Left ventricle myocardium superior (tissue), 1 donor: ENCODE results near the gene P3R3URF. TPM values are rescaled to one million over a fixed set of nuclear protein-coding genes. Genes with fewer than 3 reads are reported as not detected.

ENCODE experiments used
- ATAC-seq: fragments of 200-7000 bp; cut with Tn5 transposase; one replicate; pipeline ENCODE4 v1.9.1; 2020; ENCODE audit warnings: mild to moderate bottlenecking, moderate library complexity
- DNase-seq: peaks from one replicate; pipeline ENCODE4 v3.0.0-alpha.2; 2020
- intact Hi-C: fragments of 100-400 bp; cut with micrococcal nuclease; formaldehyde crosslinking; loops from one replicate; pipeline ENCODE4 v1.11.0; 2022
- total RNA-seq: library from RNA; stranded (reverse); fragmentation: NEBNext Ultra II Directional; extraction: Animal tissue kit (Norgen Biotek cat#: 25700); gene quantifications from one replicate; pipeline ENCODE4 v1.2.1, GENCODE V29; 2021
- donor health status: DM: no; HTN: yes; CAD: no; lungs with severe emphysema.

P3R3URF gene
- total RNA-seq, 1 donor from 2014 or later = not detected

DNA sequence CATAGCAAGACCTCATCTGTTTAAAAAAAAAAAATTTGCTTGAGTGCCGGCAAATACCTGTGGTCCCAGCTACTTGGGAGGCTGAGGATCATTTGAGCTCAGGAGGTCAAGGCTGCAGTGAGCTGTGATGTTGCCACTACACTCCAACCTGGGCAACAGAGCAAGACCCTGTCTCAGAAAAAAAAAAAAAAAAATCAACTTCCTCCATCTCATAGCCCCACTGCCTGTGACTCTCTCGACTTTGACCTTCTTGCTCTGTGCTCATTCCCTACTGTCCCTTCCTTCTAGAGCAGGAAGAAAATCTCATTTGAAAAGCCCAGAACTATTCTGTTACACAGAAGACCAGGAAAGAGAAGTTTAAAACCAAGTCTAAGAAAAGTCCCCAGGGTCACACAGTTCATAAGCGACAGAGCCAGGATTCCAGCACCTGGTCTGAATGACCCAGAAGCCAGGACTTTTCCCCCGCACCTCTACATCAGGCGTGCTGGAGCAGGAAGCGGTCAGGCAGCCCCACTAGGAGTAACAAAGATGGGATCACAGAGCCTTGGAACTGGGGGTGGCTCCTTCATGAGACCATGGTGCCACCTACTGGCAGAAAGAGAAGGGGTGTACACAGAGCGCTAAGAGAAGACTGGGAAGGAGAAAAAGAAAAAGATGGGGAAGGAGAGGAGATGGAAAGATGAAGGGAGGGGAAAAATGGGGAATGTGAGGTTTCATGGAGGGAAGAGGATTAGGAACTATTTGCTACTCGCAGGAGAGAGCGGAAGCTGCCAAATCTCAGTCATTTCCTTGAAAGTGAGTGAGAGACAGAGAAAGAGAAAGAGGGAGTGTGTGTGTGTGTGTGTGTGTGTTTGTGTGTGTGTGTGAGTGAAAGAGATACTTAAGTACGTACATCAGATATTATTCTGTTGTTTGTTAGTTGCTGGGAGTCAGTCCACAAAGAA is 3.1 kb upstream of the P3R3URF start:
- DNase-seq (peak; percentile 68), ATAC-seq (peak; percentile 78)
- intact Hi-C loops = loop anchor here (2.0 to 5.0 kb wide), 2 partner anchors 47 to 143 kb away; partner anchors contain the start of gene PIK3R3

DNA sequence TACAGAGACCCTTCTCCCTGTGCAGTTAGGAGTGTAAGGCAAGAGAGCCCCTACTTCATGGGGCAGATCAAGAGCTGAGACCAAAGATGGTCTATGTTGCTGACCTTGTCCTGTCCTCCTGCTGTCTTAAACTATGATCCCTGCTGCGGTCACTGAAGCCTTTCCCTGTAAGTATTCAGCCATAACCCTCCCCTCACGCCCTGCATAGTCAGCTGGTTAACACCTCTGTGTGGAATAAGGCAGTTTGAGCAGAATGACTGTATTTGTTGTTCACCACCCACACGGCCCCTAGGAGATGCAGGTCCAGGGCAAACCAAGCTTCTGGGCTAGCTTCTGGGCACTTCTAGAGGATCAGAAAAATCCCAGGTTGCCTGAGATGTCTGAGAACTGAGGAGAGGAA is 1.0 kb downstream of the P3R3URF start:
- no peak for DNase-seq
- no peak for ATAC-seq
- intact Hi-C loops = loop anchor here (5.0 kb wide), 1 partner anchor 43 kb away; the partner anchor contains the start of gene PIK3R3

DNA sequence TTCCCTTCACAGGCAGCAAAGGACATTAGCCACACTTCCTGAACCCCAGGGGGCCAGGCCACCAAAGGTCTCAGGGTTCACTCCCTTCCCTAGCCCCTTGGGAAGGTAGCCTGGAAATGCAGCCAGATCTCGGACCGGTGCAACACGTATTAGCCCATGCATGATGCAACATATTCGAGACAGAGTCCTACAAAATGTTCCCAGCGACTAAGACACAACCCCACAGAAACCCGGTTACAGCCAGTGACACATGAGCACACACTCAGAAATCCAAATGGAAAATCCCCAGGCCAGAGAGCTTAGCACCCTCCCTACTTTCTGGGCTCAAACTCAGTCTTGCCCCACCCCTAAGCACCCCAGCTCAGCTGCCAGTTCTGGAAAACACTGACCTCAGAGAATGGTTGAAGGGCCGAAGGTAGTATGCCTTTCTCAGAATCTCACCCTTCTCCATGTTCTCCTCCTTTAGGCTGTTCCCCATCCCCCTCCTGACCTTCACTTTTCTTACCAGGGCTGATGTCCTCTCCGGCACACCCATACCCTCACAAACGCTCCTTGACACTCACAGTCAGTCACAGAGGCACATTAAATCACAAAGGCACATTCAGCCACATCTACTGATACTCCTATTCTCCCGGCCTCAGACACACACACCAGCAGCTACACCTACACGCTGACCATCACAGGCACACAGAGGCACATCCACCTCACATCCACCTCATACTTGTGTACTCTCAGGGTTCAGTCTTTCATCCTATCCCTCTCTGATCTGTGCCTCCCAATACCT is 1.6 kb downstream of the P3R3URF start, which contains the start of gene TSPAN1:
Gene TSPAN1, plus strand, starts transcription at position 640 of the 784 bp plus-strand sequence. CDS start 6,021 bp downstream, outside the sequence.
- peak; percentile 53 for ATAC-seq
- intact Hi-C loops = loop anchor here (5.0 kb wide), 1 partner anchor 42 kb away; the partner anchor contains the start of gene PIK3R3
- DNase-seq = peak; percentile 48

DNA sequence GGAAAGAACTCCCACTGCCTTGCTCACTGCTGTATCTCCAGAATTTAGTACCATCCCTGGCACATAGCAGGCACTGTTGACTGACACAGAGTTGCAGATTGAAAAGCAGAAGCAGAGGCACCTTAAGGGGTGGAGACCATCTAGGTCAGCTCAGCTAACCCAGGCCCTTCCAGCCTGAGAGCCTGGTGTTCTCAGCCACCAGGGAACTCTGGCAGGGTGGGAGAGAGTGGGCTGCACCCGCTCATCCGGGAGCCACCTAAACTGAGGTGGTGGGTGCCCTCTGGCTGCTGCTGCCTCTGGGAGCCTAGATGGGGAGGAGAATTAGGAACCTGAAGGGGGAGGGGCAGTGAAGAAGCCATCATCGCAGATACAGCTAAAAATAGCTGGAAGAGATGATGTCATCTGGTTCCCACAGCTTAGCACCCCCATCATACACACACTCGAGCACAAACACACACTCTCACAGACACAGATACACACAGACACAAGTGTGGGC is 2.9 kb downstream of the P3R3URF start:
- intact Hi-C loops = no loop called here
- DNase-seq = no peak
- peak; percentile 40 for ATAC-seq

DNA sequence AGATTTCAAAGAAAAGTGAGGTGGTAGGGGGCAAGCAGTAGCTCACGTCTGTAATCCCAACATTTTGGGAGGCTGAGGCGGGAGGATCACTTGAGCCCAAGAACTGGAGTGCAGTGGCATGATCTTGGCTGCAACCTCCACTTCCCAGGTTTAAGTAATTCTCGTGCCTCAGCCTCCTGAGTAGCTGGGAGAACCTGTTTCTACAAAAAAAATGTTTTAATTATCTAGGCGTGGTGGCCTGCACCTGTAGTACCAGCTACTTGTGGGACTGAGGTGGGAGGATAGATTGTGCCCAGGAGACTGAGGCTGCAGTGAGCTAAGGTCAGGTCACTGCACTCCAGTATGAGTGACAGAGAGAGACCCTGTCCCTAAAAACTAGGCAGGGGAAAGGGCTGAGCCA is 4.0 kb downstream of the P3R3URF start:
- DNase-seq (no peak), ATAC-seq (no peak)
- intact Hi-C loops = no loop called here

DNA sequence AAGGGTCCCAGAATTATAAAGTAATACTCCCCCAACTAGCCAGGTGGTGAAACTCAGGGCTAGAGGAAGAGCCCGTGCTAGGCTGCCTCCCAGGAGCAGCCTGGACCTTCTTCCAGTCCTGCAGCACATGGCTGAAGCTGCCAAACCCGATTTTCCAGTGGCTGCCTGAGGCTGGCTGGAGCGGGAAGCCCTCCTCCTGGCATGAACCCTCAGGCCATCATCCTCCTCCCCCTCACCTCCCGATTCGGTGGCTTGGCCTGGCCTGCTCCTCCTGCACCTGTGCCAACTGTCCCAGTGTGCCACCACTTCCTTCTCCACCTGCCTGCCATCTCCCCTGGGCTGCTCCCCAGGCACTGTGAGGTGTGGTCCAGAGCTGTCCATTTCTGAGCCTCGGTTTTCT is 4.4 kb downstream of the P3R3URF start:
- DNase-seq (no peak), ATAC-seq (peak; percentile 12)
- intact Hi-C loops = no loop called here

DNA sequence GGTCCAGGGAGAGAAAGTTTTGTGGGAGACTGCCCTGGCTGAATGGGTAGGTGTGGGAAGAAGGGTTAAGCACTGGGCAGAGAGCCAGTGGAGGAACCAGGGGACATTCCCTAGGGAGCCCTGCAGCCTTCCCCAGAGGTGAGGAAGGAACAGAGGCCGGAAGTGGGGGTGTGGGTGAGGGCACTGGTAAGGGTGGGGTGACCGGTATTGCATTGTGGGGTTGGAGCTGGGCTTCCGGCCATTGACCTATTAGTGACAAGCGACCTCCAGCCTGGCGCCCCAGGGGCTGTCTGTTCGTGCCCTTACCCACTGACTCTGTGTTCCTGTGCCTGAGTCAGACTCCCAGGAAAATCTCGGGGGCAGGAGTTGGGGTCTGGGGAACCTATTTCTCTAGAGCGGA is 4.9 kb downstream of the P3R3URF start:
- ATAC-seq (peak; percentile 30), DNase-seq (peak; percentile 44)
- intact Hi-C loops = no loop called here

DNA sequence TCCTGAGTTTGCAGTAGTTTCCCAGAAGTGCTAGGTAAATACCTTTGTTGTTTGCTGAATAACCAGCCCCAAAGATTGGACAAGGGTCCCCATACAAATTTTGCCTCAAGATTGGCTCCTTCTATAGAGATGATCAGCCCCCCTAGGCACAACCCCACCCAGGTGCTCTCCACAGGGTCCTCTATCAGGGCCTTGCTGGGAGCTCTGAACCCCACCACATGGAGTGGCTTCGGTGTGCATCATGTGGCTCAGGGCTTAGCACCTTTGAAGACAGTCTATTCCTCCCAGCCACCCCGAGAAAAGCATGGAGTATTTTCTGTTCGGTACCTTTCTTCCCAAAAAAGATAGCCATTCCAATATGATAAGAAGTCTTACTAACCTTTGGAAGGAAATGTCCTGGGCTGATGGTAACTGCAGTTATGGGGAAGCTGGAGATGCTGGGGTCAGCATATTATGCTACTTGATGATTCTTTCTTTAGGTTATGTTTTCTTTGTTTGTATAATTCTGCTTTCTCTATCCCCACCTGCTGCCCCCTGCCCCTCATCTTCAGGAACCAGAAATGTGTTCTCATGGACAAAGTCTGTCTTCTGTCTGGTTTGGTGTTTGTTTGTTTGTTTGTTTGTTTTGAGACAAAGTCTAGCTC is 6.4 kb downstream of the P3R3URF start:
- DNase-seq (no peak), ATAC-seq (no peak)
- intact Hi-C loops = no loop called here

DNA sequence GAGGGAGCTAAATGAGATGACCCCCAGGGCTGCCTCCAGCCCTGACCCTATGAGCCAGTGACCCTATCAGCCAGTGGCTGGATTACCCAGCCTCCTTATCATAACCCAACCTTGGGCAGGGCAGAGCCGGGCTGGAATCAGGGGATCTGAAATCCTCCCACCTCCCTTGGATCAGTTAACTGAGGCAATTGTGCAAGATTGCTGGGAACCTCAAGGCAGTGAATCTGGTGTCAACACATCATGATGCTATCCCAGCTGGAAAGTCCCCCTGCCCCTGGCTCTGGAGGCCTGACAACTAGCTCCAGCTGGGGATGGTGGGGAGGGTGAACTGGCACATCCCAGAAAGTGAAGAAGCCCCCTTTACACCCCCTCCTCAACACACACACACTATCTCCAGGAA is 7.8 kb downstream of the P3R3URF start:
- intact Hi-C loops = no loop called here
- no peak for ATAC-seq
- no peak for DNase-seq

DNA sequence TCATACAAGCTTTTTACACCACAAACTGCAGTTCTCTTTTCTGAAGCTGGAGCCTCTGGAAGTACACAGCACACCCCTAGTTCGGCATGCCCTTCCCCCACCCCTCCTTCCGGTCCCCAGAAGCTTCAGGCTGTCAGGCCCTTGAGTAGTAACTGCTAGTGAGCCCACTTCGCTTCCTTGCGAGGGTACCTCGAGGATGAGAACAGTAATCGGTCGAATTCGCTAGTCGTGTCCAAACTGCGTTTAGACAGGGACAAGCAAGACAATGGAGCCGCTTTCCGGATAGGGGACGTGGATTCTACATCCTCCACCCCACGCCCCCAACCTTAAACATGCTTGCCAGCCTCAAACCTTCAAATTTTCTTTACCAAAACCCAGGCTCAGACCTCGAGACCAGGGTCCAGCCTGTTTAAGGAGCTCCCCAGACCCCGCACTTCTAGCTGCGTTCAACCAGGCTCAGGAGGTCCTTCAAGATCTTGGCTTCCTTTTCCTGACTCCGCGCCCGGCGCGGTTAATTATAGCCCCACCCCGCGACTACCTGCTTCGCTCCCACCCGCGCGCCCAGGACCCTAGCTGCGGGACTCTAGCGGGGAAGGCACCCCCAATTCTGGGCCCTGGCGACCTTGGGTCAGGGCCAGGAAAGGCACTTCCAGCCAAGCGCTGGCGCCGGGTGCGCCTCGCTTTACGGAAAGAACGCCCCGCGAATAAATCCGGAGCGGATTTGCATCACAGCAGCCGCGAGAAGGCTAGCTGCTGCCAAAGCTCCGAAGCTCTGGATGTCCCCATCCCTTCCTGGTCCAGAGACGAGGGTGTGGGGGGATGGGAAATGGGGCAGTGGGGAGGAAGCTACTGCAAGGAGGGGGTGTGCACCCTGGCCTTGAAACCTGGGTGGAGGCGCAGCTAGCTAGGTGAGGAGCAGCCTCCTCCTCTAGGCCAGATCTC is 9.5 kb downstream of the P3R3URF start:
- intact Hi-C loops = no loop called here
- peak; percentile 68 for ATAC-seq
- DNase-seq = peak; percentile 66

DNA sequence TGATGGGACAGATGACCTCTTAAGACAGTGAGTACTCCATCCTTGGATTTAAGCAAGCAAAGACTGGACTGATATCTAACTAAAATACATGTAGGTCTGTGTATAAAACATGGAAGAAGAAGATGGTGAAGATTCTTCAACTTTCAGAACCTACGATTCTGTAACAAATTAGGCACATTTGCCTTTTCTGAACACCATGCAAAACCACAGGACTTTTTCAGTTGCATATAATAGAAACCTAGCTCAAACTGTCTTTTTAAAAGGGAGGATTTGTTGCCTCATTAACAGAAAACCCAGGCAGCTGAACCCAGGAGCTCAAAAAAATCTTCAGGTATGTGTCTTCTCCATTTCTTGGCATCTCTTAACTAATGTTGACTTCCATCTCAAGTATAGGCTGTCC is 16.1 kb downstream of the P3R3URF start:
- ATAC-seq = no peak
- no peak for DNase-seq
- intact Hi-C loops = no loop called here

DNA sequence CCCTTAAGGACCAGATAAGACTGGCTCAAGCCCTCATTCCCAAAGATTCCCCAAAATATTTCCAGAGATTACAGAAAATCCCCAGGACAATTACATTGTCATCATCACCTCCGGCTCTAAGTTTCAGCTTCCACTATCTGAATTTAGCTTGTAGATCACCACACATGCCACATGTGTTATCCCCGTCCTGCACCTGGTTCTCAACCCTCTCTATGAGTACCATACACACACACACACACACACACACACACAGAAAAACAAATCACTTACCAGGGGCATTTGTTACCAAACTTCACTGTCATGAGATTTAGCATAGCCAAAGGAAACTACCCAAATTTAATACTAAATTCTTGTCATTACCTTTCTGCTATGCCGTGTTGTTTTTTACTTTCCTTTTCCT is 16.8 kb downstream of the P3R3URF start:
- intact Hi-C loops = no loop called here
- no peak for ATAC-seq
- no peak for DNase-seq

DNA sequence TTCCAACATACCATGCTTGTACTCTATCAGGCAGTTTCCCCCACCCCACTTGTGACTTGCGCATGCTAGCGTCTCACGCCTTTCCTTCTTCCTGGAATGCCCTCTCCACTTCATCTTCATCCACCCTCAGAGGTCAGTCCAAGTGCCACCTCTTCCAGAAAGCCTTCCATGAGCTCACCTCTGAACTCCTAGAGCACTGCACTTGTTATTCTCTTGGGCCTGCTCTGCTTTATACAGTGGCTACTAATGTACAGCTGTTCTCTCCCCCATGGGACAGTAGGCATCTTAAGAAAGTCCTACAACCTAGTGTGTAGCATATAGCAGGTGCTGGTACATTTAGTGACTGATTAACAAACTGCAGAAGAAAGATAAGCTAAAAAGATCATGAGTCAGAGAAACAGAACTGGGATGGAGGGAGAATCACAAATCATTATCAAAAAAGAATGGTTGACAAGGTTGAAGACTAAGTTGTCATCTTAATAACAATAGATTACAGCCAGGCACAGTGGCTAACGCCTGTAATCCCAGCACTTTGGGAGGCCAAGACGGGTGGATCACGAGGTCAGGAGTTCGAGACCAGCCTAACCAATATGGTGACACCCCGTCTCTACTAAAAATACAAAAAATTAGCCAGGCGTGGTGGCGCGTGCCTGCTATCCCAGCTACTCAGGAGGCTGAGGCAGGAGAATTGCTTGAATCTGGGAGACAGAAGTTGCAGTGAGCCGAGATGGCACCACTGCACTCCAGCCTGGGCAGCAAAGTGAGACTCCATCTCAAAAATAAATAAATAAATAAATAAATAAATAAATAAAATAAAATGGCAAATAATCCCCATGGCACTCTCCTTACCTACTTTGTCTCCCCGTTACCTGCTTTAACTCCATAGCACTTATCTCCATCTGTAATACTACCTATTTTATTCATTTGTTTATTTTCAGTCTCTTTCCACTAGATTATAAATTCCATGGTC is 17.7 kb downstream of the P3R3URF start:
- DNase-seq = no peak
- intact Hi-C loops = no loop called here
- ATAC-seq = no peak

DNA sequence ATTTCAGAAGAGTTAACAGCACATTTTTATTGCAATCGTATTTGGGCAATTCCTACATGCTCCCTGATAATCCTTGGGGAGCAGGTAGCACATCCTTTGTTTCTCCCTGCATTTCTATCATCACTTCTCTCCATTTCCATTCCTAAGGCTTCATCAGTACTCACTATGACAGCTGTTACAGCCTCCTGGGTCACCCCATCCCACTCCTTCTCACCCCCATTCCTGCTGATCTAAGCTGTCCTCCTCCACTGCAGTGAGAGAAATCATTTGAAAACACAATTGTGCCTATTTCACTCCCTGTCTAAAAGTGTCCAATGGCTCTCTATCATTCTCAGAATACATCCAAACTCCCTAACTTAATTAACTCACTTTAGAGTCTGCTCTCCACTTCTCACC is 18.4 kb downstream of the P3R3URF start:
- intact Hi-C loops = no loop called here
- DNase-seq = no peak
- ATAC-seq = no peak

DNA sequence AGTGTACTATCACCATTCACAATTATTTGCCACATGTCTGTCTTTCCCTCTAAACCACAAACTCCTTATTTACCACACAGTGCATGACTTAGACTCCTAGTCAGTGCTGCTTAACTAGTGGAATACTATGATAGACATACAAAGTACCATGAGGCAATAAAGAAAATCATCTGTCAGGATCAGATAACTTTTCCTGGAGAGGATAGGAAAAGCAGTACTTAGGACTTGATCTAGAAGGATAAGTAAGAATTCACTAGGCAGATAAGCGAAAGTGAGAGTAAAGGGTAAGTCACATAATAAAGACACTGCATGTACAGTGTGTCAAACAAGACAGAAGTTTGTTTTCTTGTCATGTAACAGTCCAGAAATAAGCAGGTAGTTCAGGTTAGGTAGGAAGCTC is 22.6 kb downstream of the P3R3URF start:
- DNase-seq (no peak), ATAC-seq (no peak)
- intact Hi-C loops = no loop called here

DNA sequence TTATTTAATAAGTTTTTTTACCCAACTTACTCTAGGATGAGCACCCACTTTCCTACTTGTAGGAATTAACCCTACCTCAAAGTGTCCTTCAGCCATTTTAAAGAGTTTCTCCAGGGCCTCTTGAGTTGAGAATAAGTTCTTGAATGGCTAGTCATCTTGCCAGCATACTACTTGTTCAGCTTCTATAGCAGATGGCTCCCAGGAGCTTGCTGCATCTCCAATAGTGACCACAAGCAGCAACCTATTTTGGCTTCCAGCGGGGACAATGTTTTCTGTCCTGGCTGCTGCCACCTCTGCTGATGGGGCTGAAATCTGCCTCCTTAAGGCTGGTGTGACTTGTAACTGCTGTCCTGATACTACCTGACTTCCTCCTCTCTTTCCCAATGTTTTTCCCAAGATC is 23.1 kb downstream of the P3R3URF start:
- intact Hi-C loops = no loop called here

DNA sequence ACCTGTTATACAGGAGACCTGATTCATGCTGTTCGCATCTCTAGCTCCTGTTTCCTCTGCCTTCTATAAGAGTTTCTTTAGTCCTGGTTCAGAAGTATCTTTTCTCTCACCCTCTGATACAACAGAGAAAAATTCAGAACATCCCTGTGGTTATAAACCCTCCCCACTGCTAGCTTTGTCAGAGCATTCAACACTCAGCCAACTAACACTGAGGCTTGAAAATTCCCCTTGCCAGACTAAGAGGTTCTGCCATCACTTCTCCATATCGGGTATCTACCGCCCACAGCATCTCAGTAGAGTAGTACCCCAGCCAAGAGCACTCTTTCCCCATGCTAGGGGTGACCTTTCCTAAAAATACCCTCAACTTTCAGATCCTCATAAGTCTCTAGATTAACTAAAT is 24.3 kb downstream of the P3R3URF start:
- DNase-seq (no peak), ATAC-seq (no peak)

More for the DNA sequence above, 23.1 kb downstream of the P3R3URF start:
- ATAC-seq = no peak
- DNase-seq = no peak

More for the DNA sequence above, 24.3 kb downstream of the P3R3URF start:
- intact Hi-C loops = no loop called here
